Testis (tissue), 2 donors: Measurements from ENCODE around the gene JAK2.

Experiments
- POLR2A ChIP-seq: fragments of 450-650 bp; IDR thresholded peaks from one replicate; pipeline ENCODE4 v1.6.1; 2017; ENCODE audit warnings: antibody characterized with exemption, mild to moderate bottlenecking, moderate library complexity
- TF ChIP-seq, protein P1 (sequence below), 3 experiments: fragments of 450-650 bp in 2 of 3; fragments of 200-600 bp in 1 of 3; sonication (generic) in 1 of 3; IDR thresholded peaks; one replicate each; pipeline ENCODE4 v1.5.1; 2016 to 2019; ENCODE audit warnings: antibody characterized with exemption in 3 of 3, mild to moderate bottlenecking in 2 of 3, moderate library complexity in 1 of 3

GRCh38 chr9:5013374-5013773 is 28.3 kb downstream of the JAK2 start:
- TF ChIP-seq, protein P1, sequence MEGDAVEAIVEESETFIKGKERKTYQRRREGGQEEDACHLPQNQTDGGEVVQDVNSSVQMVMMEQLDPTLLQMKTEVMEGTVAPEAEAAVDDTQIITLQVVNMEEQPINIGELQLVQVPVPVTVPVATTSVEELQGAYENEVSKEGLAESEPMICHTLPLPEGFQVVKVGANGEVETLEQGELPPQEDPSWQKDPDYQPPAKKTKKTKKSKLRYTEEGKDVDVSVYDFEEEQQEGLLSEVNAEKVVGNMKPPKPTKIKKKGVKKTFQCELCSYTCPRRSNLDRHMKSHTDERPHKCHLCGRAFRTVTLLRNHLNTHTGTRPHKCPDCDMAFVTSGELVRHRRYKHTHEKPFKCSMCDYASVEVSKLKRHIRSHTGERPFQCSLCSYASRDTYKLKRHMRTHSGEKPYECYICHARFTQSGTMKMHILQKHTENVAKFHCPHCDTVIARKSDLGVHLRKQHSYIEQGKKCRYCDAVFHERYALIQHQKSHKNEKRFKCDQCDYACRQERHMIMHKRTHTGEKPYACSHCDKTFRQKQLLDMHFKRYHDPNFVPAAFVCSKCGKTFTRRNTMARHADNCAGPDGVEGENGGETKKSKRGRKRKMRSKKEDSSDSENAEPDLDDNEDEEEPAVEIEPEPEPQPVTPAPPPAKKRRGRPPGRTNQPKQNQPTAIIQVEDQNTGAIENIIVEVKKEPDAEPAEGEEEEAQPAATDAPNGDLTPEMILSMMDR (IDR thresholded peaks at IDR 0.05): no peak
- TF ChIP-seq POLR2A: no peak
